ENCODE measurements around the gene PLCXD1.
"Not testable (repeated sequence)": the region's sequence is repeated elsewhere in the genome, so short reads cannot be mapped to it uniquely, and the experiment has no call there.

PLCXD1 gene

GRCh38 chrX:336227-336626, 55.0 kb downstream of the PLCXD1 start:
- no peak for DNase-seq

DNA sequence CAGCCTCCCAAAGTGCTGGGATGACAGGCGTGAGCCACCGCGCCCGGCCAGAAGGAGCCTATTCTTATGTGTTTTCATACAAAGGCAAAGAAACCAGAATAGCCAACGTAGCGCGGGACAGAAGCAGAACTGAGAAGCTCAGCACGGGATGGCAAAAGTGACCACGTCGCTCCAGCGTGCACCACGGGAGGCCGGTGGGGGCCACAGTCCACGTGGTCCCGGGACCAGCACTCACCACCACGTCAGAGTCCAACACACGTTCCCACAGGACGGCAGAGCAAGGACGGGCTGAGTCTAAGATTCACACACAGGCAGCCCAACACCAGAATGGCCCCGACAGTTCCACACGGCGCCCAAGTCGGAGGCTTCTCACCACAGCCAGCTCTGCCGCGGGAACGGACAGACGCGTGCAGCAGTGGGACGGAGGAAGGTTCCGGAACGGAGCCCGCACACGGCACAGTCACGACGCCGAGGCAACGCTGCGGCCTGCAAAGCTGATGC, 56.2 kb downstream of the PLCXD1 start:
- no peak for DNase-seq

GRCh38 chrX:338281-338835, 57.2 kb downstream of the PLCXD1 start:
- no peak for DNase-seq

- no peak for DNase-seq
Observed at GRCh38 chrX:338836-339400, 57.7 kb downstream of the PLCXD1 start.

GRCh38 chrX:340121-340520, 58.9 kb downstream of the PLCXD1 start:
- DNase-seq: no peak

GRCh38 chrX:340641-341423, 59.7 kb downstream of the PLCXD1 start:
- DNase-seq: no peak

GRCh38 chrX:341541-342101, 60.4 kb downstream of the PLCXD1 start:
- no peak for DNase-seq

DNA sequence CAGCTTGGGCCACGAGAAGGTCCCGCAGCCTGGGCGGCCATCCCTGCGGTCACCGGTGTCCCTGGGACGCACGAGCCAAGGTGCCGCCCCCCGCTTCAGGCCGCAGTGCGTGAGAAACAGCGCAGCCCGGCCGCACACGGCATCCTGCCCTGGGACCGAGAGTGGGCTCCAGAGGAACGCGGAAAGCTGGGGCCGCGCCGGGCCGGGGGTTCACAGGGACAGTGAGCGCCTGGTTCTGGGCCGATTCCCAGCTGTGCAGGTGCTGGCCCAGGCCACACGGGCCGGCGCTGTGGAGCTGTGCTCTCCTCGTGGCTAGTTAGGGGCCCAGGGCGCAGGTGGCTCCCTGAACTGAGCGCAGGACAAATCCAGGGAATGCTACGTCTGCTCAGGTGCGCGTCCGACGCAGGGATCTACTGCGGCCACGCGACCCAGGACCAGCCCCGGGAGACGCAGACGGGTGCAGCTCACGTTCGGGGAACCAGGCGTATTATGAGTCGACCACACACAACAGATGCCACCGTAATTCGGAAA, 63.3 kb downstream of the PLCXD1 start:
- no peak for DNase-seq

DNA sequence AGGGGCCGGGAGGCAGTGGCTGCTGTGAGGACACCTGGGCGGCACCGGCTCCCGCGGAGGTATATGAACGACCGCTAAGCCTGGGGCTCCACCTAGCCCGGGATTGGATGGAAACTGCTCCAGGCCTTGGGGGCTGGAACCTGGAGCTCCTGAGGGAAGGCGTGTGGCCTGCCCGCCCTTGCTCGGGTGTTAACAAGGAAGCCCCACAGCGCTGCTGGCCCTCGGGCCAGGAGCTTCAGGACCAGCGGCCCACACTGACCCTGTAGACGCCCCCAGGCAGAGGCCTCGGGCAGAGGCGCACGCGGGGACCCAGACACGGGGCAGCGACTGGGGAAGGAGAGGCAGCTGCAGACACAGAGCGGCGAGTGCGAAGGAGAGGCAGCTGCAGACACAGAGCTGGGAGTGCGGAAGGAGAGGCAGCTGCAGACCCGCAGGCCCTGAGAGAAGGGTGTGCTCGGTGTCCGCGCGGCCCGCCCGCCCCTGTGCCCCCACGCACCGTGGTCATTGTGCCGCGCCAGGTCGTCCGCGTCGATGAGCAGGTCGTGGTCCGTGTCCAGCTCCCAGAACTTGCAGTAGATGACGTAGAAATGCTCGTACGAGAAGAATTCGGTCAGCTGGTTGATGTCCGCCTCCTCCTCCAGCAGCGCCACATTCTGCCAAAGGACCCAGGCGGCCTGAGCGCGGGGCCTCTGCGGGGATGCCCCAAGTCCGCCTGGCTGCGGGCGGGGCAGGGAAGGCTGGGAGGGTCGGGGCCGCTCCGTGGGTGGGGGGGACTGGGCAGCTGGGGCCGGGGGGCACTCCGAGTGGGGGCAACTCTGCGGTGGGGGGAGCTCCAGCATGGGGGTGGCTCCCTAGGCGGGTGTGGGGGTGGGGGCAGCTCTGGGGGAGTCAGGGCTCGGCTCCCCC, 64.1 kb downstream of the PLCXD1 start:
- DNase-seq: no peak

- DNase-seq: no peak
Observed at GRCh38 chrX:346034-346813, 65.0 kb downstream of the PLCXD1 start.

GRCh38 chrX:347351-348117, 66.4 kb downstream of the PLCXD1 start:
- no peak for DNase-seq

- no peak for DNase-seq
Observed at GRCh38 chrX:348461-349117, 67.4 kb downstream of the PLCXD1 start.

DNA sequence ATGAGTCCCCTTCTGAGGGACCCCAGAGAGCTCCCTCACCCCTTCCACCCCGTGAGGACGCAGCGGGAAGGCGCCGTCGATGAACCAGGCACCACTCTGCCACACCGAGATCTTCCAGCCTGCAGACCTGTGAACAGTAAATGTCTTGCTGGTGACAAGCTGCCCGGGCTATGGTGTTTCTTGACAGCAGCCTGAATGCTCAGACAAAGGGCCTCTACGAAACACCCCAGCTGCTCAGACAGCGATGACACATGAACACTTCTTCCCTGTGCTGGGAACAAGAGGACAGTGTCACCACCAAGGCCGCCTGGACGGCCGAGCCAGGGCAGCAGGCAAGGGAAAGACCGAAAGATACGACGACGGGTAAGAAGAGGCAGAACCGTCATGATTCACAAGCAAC, 68.0 kb downstream of the PLCXD1 start:
- no peak for DNase-seq

DNA sequence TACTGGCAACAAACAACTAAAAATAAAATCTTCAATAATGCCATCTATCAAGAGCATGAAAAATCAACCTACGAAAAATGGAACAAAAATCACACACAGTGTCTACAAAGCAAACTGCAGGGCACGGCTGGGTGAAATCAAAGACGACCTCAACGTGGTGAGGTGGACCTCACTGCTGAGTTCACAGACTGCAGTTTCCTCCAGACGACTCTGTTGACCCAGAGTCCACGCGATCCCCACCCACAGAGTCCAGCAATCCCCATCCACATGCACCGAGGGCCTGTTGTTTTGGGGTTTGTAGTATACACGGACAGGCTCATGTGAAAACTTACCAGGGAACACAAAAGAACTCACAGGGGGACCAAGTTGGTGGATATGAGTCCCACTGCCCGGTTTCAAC, 68.5 kb downstream of the PLCXD1 start:
- no peak for DNase-seq

DNA sequence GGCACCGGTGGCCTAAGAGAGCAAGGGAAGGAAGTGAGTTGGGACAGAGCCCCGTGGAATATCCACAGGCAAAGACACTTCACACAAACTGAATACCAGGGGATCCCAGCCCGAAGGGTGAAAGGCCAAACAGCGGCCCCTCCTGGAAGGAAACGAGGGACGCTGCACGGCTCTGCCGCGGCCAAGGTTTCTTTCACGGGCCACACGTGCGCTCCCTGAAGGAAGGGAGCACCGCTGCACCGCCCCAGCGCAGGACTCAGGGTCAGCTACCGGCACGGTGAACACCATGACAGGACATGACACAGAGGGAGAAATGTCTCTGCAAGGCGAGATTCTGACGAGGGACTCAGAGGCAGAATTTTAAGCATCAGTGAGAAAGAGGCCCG, 69.0 kb downstream of the PLCXD1 start:
- DNase-seq: no peak

GRCh38 chrX:350534-351323, 69.5 kb downstream of the PLCXD1 start:
- DNase-seq: peak; percentile 81

GRCh38 chrX:351324-351641, 70.1 kb downstream of the PLCXD1 start:
- DNase-seq: not testable (repeated sequence)

DNA sequence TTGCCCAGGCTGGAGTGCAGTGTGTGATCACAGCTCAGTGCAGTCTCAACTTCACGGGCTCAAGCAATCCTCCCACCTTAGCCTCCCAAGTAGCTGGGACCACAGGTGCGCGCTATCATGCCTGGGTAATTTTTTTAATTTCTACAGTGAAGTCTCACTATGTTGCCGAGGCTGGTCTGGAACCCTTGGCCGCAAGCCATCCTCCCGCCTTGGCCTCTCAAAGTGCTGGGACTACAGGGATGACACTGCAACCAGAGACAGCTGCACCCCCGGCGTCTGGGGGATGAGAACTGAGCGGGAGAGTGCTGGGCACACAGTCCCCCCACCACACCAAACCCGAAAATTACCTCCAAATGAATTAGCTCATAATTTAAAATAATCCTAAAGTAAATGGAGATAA, 70.6 kb downstream of the PLCXD1 start:
- no peak for DNase-seq

GRCh38 chrX:352181-352580, 71.0 kb downstream of the PLCXD1 start:
- DNase-seq: no peak
